GM10266 (cell line): ENCODE results near the gene NHLH2.

Experiments
- DNase-seq: peaks from one replicate; pipeline ENCODE4 v3.0.0; 2012; ENCODE audit errors: extremely low spot score
- TF ChIP-seq, protein P1 (sequence below): IDR thresholded peaks from 2 replicates; pipeline ENCODE4 v1.5.1; 2012; ENCODE audit warnings: mild to moderate bottlenecking, low read depth; ENCODE audit not compliant: control insufficient read depth, insufficient read depth; ENCODE audit errors: missing control alignments

Gene NHLH2

DNA sequence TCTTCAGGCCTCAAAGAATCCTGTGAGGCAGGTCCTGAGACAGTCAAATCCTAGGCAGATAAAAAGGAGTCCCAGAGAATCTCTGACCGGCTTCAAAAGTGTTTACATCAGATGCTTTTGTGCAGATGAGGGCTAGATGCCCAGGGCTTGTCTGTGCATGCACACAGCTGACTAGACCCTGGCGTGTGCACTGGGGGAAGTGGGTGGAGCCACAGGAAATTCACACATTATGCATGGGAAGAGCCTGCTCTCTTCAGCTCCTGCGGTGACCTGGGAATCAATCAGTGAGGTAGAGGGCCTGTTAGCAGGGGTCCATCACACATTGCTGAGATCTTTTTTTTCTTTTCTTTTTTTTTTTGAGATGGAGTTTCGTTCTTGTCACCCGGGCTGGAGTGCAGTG, 36.6 kb upstream of the NHLH2 start:
- TF ChIP-seq, protein P1, sequence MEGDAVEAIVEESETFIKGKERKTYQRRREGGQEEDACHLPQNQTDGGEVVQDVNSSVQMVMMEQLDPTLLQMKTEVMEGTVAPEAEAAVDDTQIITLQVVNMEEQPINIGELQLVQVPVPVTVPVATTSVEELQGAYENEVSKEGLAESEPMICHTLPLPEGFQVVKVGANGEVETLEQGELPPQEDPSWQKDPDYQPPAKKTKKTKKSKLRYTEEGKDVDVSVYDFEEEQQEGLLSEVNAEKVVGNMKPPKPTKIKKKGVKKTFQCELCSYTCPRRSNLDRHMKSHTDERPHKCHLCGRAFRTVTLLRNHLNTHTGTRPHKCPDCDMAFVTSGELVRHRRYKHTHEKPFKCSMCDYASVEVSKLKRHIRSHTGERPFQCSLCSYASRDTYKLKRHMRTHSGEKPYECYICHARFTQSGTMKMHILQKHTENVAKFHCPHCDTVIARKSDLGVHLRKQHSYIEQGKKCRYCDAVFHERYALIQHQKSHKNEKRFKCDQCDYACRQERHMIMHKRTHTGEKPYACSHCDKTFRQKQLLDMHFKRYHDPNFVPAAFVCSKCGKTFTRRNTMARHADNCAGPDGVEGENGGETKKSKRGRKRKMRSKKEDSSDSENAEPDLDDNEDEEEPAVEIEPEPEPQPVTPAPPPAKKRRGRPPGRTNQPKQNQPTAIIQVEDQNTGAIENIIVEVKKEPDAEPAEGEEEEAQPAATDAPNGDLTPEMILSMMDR, result no peak
- DNase-seq, result no peak

DNA sequence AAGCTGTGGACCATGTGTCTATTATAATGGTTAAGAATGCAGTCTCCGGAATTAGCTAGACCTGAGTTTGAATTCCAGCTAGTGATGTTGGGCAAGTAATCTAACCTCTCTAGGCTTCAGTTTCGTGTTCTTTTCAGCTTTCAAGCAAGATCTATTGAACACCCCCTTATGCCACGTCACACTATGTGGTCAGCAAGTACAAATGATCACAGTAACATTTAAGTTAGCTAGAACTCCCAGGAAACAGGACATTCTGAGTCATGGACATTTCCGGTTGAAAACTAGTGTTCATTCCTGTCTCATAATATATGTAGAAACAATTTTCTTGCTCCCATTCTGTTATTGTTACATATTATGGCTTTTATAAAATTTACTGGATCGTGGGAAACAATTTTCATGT, 34.0 kb upstream of the NHLH2 start:
- TF ChIP-seq, protein P1, result no peak
- DNase-seq, result no peak

DNA sequence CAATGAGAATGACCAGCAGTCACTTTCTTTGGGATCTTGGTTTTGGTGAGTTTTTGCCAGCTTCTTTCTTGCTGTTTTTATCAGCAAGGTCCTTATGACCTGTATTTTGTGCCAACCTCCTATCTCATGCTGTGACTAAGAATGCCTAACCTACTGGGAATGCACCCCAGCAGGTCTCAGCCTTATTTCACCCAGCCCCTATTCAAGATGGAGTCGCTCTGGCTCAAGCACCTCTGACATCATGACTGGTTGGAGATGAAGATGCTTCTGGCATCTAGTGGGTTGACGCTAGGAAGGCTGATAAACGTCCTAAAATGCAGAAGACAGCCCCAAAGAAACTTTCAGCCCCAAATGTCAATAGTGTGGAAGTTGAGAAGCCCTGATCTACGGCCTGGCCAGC, 33.6 kb upstream of the NHLH2 start:
- DNase-seq, result no peak
- TF ChIP-seq, protein P1, result no peak

DNA sequence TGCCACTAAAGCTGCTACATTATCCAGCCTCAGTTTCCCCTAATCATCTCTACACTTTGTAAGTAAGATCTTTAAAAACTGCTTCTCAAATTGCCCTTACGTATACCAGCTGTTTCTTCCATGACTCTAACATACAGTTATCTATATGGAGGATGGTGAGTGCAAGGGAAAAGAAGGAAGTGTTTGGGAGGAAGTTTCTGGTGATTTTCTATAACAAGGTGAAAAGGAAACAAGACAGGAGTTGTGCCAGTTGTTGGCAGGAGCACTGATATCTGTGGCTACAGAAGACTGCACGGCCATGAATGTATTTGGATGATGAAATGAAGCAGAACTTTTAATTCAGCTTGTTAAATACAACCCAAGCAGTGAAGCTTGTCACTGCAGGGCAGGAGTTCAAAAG, 32.3 kb upstream of the NHLH2 start:
- TF ChIP-seq, protein P1, result no peak
- no peak for DNase-seq

DNA sequence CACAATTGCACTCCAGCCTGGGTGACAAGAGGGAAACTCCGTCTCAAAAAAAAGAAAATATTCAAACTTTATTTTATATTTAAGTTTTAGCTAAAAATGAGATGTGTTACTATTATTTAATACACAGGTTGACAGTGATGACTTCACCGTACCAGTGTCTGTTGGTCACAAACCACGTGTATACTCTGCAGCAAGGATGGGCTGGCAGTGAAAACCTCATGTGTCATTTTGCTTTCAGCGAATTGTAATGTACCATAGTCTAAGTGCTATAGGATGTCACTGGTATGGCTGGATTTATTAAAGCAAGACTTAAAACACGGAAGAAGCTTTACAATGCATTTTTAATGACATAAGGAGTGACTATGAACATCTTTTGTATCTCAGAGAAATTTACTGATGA, 28.1 kb upstream of the NHLH2 start:
- DNase-seq, result no peak
- TF ChIP-seq, protein P1, result no peak

DNA sequence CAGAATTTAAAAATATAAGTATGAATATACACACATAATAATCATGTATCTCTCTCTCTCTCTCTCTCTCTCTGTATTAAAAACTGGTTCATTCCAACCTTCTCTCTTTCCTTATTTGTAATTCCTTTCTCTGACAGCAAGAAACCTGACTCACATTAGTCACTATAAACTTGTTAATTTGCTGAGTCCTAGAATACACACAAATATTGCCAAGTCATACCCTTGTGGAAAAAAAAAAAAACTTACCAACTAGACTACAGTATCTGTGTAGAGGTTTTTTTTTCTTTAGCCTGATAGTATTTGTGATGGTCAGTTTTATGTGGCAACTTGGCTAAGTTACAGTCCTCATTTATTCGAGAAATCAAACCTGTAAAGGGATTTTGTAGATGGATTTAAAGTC, 26.3 kb upstream of the NHLH2 start:
- TF ChIP-seq, protein P1, result no peak
- no peak for DNase-seq

DNA sequence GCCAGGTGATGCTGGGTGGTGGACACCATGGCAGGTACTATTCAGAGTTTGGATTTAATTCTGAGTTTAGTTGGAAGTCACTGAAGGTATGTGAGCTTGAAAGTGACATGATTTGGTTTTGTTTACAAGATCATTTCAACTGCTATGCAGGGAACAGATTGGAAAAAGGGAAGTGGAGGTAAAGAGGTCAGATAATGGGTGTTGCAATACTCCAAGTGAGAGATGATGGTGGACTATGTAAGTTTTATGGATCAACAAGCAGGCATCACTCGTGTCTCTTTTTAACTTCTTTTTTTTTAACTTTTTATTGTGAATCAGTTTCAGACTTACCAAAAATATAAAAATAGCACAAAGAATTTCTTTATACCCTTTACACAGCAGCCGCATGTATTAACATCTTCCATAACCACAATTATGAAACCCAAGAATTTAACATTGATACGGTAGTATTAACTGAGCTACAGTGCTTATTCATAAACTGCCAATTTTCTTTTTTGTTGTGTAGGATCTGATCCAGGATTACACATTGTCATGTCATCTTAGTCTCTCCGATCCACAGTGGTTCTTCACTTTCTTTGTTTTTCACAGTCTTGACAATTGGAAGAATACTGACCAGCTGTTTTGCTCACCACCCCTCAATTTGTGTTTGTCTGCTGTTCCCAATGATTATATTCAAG, 24.9 kb upstream of the NHLH2 start:
- no peak for DNase-seq
- TF ChIP-seq, protein P1, result no peak
